Inflammatory macrophage treated with lipopolysaccharide for 1 hour (primary cell): ENCODE data around the gene TOX2.

Experiments used
- DNase-seq, 2 donors: peaks; one replicate each; pipeline ENCODE4 v3.0.0-alpha.2; 2020 to 2022

TOX2 gene

DNA sequence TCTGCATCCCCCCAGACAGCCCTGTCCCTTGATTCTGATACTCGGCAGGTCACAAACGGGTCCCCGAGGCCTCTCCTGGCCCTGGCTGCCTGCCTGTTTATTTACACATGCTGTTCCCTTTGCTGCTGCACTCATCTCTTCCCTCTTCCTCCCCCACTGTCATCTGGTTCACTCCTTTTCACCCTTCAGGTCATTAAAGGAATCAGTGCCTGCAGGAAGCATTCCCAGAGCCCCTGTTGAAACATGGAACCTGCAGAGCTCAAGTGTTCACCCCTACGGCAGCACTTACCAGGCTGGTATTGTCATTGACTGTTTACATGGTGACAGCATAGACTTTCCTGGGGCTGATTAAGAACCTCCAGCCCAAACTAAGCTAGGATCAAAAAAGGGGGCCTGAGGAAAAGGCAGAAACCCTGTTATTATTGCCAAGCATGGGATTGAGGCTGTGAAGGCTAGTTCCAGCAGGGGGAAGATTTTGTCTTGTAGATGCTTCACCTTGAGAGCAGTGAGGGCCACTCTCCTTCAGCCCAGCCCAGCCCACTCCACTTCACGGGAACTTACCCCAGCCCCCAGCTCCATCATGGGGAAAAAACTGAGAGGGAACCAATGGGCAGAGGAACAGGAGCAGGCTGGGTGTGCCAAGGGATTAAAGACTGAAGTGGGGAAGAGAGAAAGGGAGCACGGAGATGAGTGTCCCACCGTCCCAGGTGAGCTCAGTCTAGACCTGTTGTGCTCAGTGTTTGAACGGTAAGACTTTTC lies 199.1 kb downstream of the TOX2 start:
- no peak for DNase-seq

- DNase-seq = no peak
These were observed 200.5 kb downstream of the TOX2 start for GRCh38 chr20:44115181-44115580.

GRCh38 chr20:44115762-44116644 lies 201.4 kb downstream of the TOX2 start:
- DNase-seq = no peak

DNA sequence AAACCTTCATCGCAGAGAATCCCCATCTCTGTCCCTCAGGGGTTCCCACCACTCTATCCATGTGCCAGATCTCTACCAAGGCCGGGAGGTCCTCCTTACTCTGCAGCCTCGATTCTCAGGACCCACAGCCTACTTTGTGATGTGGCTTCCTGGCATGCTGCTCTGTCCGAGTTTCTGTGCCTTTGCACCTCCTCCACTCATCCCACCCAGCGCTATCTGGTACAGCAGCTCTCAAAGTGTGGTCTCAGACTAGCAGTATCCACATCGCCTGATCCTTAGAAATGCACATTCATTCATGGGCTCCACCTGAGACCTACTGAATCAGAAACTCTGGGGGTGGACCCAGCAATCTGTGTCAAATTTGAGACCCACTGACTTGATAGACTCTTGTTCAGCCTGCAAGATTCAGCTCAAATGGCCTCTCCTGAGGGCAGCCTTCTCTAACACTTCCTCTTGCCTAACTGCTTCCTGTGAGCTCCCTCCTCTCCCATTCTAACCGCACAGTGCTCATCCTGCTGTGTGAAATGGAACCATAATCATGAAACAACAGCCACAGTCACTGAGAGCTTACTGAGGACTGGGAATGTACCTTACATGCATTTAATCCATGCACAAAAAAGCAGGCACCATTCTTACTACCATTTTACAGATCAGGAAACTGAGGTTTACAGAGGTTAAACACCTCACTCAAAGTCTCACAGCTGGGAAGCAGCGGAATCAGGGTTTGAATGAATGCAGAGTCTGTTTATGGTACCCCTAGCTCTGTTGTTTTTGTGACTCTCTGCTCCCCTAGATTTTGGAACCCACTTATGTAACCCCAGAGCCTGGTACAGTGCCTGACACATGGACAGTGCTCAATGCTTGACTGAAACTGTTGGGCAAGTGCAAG lies 202.9 kb downstream of the TOX2 start:
- no peak for DNase-seq

- no peak for DNase-seq
These were observed 203.8 kb downstream of the TOX2 start for GRCh38 chr20:44118185-44119033.
